KMS-11 (cell line): Measurements from ENCODE around the gene UBTD1.

Experiments used
- H2AFZ ChIP-seq: fragments of 200-600 bp; sonication (generic); 2 replicates; pipeline ENCODE4 v1.6.1; 2016; ENCODE audit warnings: antibody characterized with exemption, mixed run types, low read depth
- H3K27ac ChIP-seq: fragments of 200-600 bp; sonication (generic); 2 replicates; pipeline ENCODE4 v1.6.1; 2016; ENCODE audit warnings: mild to moderate bottlenecking, mixed run types
- H3K27me3 ChIP-seq: fragments of 200-600 bp; sonication (generic); 2 replicates; pipeline ENCODE4 v1.6.1; 2017; ENCODE audit warnings: mild to moderate bottlenecking, low read depth, mixed run types, moderate library complexity; ENCODE audit not compliant: insufficient read depth
- H3K36me3 ChIP-seq: fragments of 200-600 bp; sonication (generic); 2 replicates; pipeline ENCODE4 v1.6.1; 2017; ENCODE audit warnings: mild to moderate bottlenecking, mixed run types; ENCODE audit not compliant: insufficient read depth
- H3K4me1 ChIP-seq: fragments of 200-600 bp; sonication (generic); 2 replicates; pipeline ENCODE4 v1.6.1; 2016; ENCODE audit warnings: mild to moderate bottlenecking, low read depth, mixed run types; ENCODE audit not compliant: poor library complexity, severe bottlenecking
- H3K4me2 ChIP-seq: fragments of 200-600 bp; sonication (generic); 2 replicates; pipeline ENCODE4 v1.7.0; 2016; ENCODE audit warnings: mild to moderate bottlenecking, mixed run types
- H3K4me3 ChIP-seq: fragments of 200-600 bp; sonication (generic); IDR thresholded peaks from 2 replicates; pipeline ENCODE4 v1.6.1; 2017; ENCODE audit warnings: low read depth, low read length, mixed read lengths; ENCODE audit not compliant: insufficient read depth
- H3K79me2 ChIP-seq: fragments of 200-600 bp; sonication (generic); 2 replicates; pipeline ENCODE4 v1.6.1; 2016; ENCODE audit warnings: low read depth, mixed run types; ENCODE audit not compliant: insufficient read depth
- H3K9ac ChIP-seq: fragments of 200-600 bp; sonication (generic); 2 replicates; pipeline ENCODE4 v1.6.1; 2016; ENCODE audit warnings: mild to moderate bottlenecking, mixed run types
- H4K20me1 ChIP-seq: fragments of 200-600 bp; sonication (generic); 2 replicates; pipeline ENCODE4 v1.6.1; 2016; ENCODE audit warnings: mild to moderate bottlenecking, mixed run types; ENCODE audit not compliant: insufficient read depth
- CTCF ChIP-seq: fragments of 200-600 bp; sonication (generic); conservative IDR thresholded peaks from 2 replicates; pipeline ENCODE4 v1.6.1; 2017; ENCODE audit warnings: low read depth, mild to moderate bottlenecking, antibody characterized with exemption, low read length, moderate library complexity, mixed read lengths

The UBTD1 gene

GRCh38 chr10:97519342-97519741 lies 20.6 kb downstream of the UBTD1 start:
- Histone ChIP-seq H3K4me1 (no peaks in the 10 kb centered on the region), H3K27me3 (no peaks in the 10 kb centered on the region), H2AFZ (no peak overlapping the region), H3K36me3 (no peaks in the 10 kb centered on the region), H3K27ac (no peak overlapping the region), H3K79me2 (no peaks in the 10 kb centered on the region), H3K4me2 (no peak overlapping the region), H4K20me1 (no peaks in the 10 kb centered on the region), H3K9ac (no peak overlapping the region), H3K4me3 (no peak overlapping the region)
- TF ChIP-seq CTCF: no peak

GRCh38 chr10:97520520-97520919 lies 21.8 kb downstream of the UBTD1 start:
- Histone ChIP-seq H3K36me3 (no peaks in the 10 kb centered on the region), H3K27me3 (no peaks in the 10 kb centered on the region), H3K4me3 (no peak overlapping the region), H3K9ac (no peak overlapping the region), H3K4me1 (no peaks in the 10 kb centered on the region), H2AFZ (no peak overlapping the region), H3K79me2 (no peaks in the 10 kb centered on the region), H3K27ac (no peak overlapping the region), H3K4me2 (no peak overlapping the region), H4K20me1 (no peaks in the 10 kb centered on the region)
- no peak for TF ChIP-seq CTCF

GRCh38 chr10:97520978-97521761 lies 22.4 kb downstream of the UBTD1 start:
- Histone ChIP-seq H3K4me2 (no peak overlapping the region), H3K27me3 (no peaks in the 10 kb centered on the region), H3K79me2 (no peaks in the 10 kb centered on the region), H3K4me3 (no peak overlapping the region), H2AFZ (no peak overlapping the region), H3K9ac (no peak overlapping the region), H4K20me1 (no peaks in the 10 kb centered on the region), H3K36me3 (no peaks in the 10 kb centered on the region), H3K4me1 (no peaks in the 10 kb centered on the region), H3K27ac (no peak overlapping the region)
- no peak for TF ChIP-seq CTCF

- Histone ChIP-seq H2AFZ (no peak overlapping the region), H3K4me1 (no peaks in the 10 kb centered on the region), H3K79me2 (no peaks in the 10 kb centered on the region), H3K4me2 (no peak overlapping the region), H3K36me3 (no peaks in the 10 kb centered on the region), H3K9ac (no peak overlapping the region), H4K20me1 (no peaks in the 10 kb centered on the region), H3K27me3 (no peaks in the 10 kb centered on the region), H3K4me3 (no peak overlapping the region), H3K27ac (no peak overlapping the region)
- TF ChIP-seq CTCF: no peak
Measured at GRCh38 chr10:97522071-97522470, 23.3 kb downstream of the UBTD1 start.
